GM18858 (cell line): ENCODE results near the gene NT5DC2.
"Not testable (repeated sequence)": the region's sequence is repeated elsewhere in the genome, so short reads cannot be mapped to it uniquely, and the experiment has no call there.

ENCODE experiments used
- ATAC-seq: cut with Tn5 transposase; IDR thresholded peaks from one replicate; pipeline ENCODE4 v1.9.1; 2021; ENCODE audit not compliant: unreplicated experiment

Gene NT5DC2

GRCh38 chr3:52537726-52538421, 4.2 kb upstream of the NT5DC2 start:
- no peak for ATAC-seq

GRCh38 chr3:52537165-52537620, 3.5 kb upstream of the NT5DC2 start:
- ATAC-seq, result no peak

GRCh38 chr3:52536369-52537164, 2.9 kb upstream of the NT5DC2 start, which contains the start of gene UQCC5:
TSS of gene UQCC5 (plus strand) at chr3:52536605. CDS start at chr3:52536756, 151 bp downstream.
- ATAC-seq, result peak; percentile 80

GRCh38 chr3:52536112-52536368, 2.4 kb upstream of the NT5DC2 start:
- no peak for ATAC-seq

GRCh38 chr3:52535411-52536111, 1.9 kb upstream of the NT5DC2 start:
- ATAC-seq, result no peak

- no peak for ATAC-seq
Observed at GRCh38 chr3:52534281-52535183, 875 bp upstream of the NT5DC2 start.

- ATAC-seq, result no peak
Observed at GRCh38 chr3:52532838-52533622, 627 bp downstream of the NT5DC2 start.

- no peak for ATAC-seq
Observed at GRCh38 chr3:52532517-52532837, 1.2 kb downstream of the NT5DC2 start.

GRCh38 chr3:52531860-52532516, 1.7 kb downstream of the NT5DC2 start:
- ATAC-seq, result no peak

GRCh38 chr3:52530918-52531826, 2.5 kb downstream of the NT5DC2 start:
- no peak for ATAC-seq

- ATAC-seq, result no peak
Observed at GRCh38 chr3:52529376-52530333, 4.0 kb downstream of the NT5DC2 start.

GRCh38 chr3:52528586-52529375, 4.9 kb downstream of the NT5DC2 start:
- ATAC-seq, result no peak

- no peak for ATAC-seq
Observed at GRCh38 chr3:52527732-52528585, 5.7 kb downstream of the NT5DC2 start.

GRCh38 chr3:52527039-52527731, 6.5 kb downstream of the NT5DC2 start:
- ATAC-seq, result no peak

- not testable (repeated sequence) for ATAC-seq
Observed at GRCh38 chr3:52526671-52527038, 7.0 kb downstream of the NT5DC2 start.
